Measurements from ENCODE around the gene KRTAP10-1.

KRTAP10-1 gene

GRCh38 chr21:44500111-44500510 is 39.9 kb downstream of the KRTAP10-1 start:
- no peak for DNase-seq

GRCh38 chr21:44499631-44500030 is 40.4 kb downstream of the KRTAP10-1 start:
- DNase-seq: no peak

GRCh38 chr21:44499211-44499560 is 40.8 kb downstream of the KRTAP10-1 start:
- DNase-seq: no peak

GRCh38 chr21:44498280-44499210 is 41.5 kb downstream of the KRTAP10-1 start:
- DNase-seq: no peak

- DNase-seq: no peak
These were observed 42.3 kb downstream of the KRTAP10-1 start for GRCh38 chr21:44497703-44498126.

- no peak for DNase-seq
These were observed 43.1 kb downstream of the KRTAP10-1 start for GRCh38 chr21:44496564-44497550.

GRCh38 chr21:44495611-44496563 is 44.1 kb downstream of the KRTAP10-1 start:
- DNase-seq: no peak

GRCh38 chr21:44494956-44495355 is 45.0 kb downstream of the KRTAP10-1 start:
- DNase-seq: no peak

GRCh38 chr21:44494418-44494817 is 45.6 kb downstream of the KRTAP10-1 start:
- no peak for DNase-seq

GRCh38 chr21:44492567-44493385 is 47.2 kb downstream of the KRTAP10-1 start:
- no peak for DNase-seq

GRCh38 chr21:44490816-44491215 is 49.2 kb downstream of the KRTAP10-1 start:
- no peak for DNase-seq

GRCh38 chr21:44490405-44490804 is 49.6 kb downstream of the KRTAP10-1 start:
- DNase-seq: no peak

GRCh38 chr21:44489962-44490361 is 50.0 kb downstream of the KRTAP10-1 start:
- DNase-seq: no peak

Data from stimulated activated CD4-positive, alpha-beta T cell treated with anti-CD3 and anti-CD28 coated beads, Interleukin-4, amount 100 ng/mL, for 4 hours (primary cell).